CD4-positive, alpha-beta T cell treated with Interleukin-2 at 100 ng/mL for 4 hours (primary cell): ENCODE measurements around the gene RBMS1.
A peak's percentile ranks its signal among the peaks of the same experiment; 100 is the strongest.
"Not testable (repeated sequence)": the region's sequence is repeated elsewhere in the genome, so short reads cannot be mapped to it uniquely, and the experiment has no call there.

Source experiments
- DNase-seq: peaks from one replicate; pipeline ENCODE4 v3.0.0-alpha.2; 2020; ENCODE audit warnings: low spot score

Gene RBMS1

DNA sequence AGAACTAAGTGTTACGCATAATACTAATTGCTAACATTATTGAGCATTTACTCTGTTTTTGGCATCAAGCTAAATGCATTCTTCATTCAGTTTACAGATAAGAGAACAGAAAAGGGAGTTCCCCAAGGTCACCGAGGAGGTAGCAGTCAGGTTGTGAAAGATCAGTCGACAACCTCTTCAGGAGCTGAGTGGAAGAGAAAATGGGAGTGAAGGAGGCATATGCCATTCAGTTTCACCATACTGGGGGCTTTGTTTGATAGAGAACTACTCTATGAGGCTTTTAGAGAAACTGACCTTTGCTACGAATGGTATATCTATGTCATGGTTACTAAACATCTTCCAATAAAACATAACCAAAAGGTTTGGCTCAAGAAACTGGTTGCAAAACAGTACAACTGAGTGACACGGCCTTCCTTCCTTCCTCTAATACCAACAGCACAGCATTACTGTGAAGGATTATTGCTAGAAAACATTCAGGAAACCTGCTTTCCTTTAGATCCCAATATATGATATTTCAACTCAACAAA lies 112.1 kb downstream of the RBMS1 start:
- no peak for DNase-seq

DNA sequence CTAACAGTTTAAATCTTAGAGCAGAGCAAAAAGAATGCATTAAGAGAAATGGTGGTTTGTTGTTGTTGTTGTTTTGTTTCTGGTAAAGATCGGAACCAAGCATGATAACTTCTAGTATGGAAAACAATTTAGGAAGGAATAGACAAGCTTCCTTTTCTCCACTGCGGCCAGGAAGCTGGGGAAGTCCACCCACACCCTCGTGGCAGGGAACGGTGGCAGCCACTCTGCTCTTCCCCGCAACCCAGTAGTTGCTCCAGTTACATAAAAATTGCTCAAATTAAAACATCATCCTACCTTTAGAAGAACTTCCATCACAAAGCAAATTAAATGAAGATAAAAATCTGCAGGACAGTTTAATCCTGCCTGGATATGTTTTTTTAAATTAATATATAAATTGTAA lies 113.0 kb downstream of the RBMS1 start:
- DNase-seq, result no peak

DNA sequence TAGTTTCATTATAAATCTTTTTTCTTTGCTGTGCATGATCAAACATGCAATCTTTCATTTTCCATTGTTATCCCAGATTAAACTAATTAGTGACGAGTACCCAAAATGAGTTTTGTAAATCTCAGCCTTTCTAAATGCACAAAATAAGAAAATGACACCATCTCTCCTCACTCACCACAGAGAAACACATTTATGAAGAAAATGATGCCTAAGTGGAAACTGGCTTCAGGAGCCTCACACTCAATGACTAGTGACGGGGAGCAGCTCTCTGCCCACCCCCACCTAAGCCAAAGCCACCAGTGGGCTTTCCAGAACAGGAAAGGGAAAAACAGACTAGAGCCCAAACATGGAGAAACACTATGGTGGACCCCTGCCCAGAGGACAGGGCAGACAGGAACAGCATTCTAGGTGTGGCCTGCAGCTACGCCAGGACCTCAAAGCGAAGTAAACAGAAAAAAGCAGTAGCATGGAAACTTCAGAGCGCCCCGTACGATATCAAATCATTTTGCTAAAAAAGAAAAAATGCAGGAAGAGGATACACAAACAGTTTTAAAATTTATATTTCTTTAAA lies 113.5 kb downstream of the RBMS1 start:
- DNase-seq, result no peak

DNA sequence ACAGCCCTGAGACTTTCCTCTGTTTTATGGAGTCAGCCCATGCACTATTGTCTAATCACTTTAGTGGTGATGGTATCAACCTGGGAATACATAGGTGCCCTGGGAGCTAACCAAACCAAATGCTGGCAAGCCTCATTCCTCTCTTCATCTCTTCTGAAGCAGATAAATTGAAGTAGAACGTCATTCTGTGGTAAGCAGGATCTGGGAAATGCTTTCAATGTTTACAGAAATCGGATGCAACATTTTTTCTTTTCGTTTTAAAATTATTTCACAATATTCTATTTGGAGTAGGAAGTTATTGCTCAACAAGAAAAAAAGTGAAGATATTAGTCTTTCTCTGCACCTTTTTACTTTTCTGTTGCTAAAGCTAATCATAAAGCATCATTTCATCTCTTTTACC lies 114.2 kb downstream of the RBMS1 start:
- no peak for DNase-seq

DNA sequence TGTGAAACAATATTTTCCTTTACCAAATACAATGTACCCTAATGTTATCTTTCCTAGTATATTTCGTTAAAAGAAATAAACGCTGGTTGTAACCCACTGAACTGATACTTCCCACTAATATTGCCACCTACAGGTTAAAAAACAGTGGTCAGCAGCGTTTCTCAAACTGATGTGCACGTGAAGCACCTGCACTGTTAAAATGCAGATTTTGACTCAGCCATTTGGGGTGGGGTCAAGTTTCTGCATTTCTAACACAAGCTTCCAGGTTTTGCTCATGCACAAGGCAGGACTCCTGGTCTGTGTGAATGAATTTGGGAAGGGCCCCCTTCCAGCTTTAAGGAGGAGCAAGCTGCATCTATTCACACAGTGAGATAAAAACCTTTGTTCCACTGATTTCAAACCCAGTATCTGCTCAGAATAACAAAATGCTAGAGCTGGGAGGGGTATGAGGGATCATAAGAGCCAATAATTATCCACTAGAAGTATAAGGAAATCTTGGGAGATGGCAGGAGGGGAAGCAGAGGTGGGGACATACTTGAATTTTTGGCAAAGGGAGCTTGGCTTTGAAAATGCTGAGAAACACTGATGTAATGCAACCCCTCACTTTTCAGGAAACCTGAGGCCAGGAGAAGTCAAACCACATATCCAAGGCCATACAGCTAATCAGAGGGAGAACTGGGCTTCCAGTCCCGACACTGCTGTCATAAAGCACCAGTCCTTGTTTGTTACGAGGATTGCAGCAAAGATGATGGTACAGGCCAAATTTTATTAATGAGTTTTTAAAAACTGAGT lies 116.2 kb downstream of the RBMS1 start:
- DNase-seq, result no peak

DNA sequence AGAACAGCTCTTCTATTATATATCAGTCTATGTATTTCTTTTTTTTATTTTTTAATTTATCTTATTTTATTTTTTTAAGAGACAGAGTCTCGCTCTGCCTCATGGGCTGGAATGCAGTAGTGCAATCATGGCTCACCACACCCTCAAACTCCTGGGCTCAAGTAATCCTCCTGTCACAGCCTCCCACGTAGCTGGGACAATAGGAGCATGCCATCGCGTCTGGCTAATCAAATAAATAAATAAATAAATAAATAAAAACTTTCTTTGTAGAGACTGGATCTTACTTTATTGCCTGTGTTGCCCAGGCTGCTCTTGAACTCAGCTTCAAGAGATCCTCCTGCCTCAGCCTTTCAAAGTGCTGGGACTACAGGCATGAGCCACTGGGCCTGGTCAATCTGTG lies 117.0 kb downstream of the RBMS1 start:
- no peak for DNase-seq

DNA sequence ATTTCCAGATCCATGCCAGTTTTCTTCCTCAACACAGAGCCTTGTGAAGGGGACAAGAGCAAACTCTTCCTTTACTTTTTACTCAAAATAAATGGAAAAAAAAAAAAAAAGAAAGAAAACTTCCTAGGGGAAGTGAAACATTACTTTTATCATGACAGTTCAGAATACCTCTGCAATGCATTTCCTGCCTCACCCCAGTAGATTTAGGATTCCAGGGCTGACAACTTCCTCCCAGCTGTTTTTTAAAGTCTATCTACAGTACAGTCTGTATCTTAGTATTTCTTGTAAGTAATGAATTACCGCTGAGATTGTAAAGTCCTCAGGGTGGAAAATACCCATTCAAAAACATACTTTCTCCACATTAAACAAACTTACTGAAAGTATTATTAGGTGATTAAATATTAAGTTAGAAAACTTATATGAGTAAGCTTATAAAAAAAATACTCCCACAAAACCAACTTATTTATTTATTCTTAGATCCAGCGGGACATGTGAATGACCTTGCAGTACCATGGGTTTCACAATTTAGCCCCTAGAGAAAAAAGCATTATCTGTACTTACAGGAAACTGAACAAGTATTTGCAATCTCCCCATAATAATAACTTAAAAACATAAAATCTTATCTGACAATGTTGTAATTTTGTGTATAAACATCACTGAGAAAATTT lies 117.7 kb downstream of the RBMS1 start:
- peak; percentile 22 for DNase-seq

DNA sequence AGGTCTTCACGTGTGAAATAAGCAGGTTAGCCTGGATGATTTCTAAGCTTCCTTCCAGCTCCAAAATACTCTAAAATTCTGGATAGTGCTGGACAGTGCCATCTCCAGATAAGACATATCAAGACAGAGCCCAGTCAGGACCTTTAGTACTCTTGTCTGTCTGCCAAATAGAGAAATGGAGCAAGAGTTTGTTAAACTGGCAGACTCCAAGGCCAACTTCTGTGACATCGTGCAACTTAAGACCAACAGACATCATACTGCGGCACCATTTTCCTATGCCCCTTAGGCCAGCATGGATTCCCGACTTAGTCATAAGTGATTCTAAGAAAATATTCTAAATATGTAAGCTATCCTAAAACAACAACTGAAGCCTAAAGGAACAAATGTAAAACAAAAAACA lies 118.6 kb downstream of the RBMS1 start:
- DNase-seq, result no peak

DNA sequence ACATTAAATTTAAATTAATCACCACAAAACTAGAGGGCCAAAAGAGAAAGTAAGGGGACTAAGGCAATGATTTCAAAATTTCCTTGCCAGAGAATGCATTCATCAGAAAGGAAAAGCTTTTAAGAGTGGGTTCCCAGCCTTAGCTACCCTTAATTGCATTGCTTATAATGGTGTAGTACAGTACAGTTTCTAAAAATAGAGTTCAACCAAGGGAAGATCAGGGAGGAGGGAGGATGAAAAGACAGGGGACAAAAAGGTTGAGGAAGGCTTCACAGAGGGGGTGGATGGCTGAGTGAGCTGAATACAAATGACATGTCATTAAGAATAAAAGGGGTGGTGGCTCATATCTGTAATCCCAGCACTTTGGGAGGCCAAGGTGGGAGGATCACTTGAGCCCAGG lies 119.9 kb downstream of the RBMS1 start:
- no peak for DNase-seq

DNA sequence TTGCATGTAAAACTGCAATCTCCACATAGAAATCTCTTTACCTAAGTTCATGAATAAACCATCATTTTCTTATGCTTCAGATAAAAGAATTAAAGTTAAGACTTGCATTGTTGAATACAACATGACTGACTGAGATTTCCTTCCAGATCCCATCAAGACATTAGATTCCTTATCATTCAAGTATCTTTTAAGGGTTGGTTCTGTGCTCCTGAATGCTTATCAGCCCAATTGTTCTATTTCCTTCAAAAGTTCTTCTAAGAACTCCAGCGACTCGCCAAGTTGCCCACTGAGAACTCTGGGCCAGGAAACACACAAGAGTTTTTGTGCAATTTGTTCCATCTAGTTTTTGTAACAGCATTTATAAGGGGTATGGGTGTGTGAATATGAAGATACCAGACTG lies 120.3 kb downstream of the RBMS1 start:
- DNase-seq, result no peak

DNA sequence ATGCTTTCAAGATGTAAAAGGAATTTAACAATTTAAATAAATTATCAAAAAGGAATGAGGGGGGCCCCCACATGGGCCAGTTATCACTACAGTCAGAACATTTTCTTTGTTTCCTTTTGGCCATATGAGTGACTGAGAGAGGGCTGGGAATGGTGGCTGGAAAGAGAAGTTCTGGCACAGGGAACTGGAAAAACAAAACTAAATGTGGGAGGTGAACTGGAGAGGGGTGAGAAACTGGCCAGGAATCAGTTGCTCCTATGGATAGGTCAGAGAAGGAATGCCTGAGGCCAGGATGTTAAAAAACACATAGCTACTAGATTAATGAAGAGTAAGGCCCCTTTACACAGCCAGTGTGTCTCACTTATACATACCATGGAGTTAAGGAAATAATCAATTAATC lies 121.0 kb downstream of the RBMS1 start:
- DNase-seq, result no peak

DNA sequence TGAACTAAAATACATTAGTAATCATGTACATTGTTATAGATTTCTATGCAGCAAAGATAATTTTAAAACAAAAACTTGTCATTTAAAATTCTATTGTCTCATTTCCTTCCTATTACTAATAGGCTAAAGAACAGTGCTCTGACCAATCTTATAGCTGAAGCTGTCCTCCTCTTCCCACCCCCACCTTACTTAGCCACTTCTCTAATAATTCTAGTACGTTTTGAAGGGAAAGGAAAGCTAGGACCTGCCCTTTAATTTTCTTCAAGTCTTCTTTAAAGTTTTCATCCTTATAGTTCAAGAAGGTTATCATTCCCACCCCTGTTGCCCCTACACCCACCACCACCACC lies 121.6 kb downstream of the RBMS1 start:
- no peak for DNase-seq

DNA sequence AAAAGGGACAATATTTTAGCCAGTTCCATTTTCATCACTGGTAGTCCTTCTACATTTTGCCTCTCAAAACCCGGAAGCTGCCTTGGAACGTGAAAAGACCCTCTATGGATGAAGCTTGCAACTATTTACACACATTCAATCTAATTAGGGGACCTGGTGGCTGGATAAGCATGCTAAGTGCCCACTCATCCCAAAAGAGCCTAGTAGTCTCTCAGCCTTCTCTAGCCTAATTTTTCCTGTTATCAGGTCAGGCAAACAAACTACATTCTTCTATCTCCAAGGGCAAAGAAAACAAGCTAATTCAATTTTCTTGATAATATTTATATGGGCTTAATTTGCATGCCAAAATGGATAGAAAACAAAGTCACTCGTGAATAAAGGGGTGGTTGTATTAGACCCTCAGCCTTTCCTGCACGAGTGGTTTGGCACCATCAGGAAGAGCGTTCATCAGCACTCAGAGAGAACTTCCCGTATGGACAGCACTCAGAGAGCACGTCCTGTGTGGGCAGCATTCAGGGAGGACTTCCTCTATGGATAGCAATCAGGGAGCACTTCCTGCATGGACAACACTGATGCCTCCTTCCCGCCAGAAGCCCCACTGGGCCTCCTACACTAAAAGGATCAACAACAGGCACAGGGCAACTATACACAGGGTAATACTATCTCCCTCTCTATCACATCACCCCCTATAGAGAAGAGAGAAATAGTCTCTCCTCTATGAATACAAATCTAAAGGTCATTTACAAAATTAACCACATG lies 122.2 kb downstream of the RBMS1 start:
- DNase-seq, result no peak

DNA sequence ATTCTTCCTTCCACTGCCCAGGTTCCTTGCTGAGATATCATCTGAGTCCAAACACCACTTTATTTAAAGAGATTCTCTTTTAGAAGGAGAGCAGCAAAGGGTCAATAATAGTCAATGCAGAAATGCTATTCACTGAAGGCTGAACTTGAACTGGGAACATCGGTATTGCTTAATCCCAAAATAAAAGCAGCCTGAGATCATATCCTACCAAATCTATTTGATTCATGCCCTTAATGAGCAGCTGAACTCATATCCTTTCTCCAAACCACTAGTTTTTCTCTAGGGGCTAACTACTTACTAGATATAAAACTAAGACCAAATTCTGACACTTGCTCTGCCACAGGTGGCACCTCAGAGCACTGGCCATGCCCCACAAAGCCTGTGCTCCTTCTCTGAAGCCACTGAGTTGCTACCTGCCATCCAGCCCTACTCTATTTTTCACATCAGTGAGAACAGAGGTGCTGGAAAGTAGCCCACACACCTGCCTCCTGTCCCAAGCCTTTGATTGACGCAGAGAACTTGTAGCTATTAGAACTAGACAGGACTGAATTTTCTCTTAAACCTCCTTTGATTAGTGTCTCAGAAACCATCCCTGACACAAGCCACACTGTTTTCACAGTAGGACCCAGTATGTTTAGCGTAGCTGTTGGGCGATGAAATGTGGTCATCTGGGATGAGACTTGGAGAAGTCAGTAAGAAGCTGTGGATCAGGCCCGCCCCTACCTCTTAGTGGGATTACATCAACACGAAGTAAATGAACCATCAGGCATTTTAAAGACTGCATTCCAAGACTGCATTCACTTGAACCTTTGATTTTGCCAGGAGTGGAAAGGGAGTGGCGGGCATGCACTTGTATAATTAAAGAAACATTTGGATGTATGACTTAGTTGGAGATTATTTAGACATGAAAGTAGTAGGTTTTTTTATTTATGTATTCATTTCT lies 124.3 kb downstream of the RBMS1 start:
- no peak for DNase-seq

DNA sequence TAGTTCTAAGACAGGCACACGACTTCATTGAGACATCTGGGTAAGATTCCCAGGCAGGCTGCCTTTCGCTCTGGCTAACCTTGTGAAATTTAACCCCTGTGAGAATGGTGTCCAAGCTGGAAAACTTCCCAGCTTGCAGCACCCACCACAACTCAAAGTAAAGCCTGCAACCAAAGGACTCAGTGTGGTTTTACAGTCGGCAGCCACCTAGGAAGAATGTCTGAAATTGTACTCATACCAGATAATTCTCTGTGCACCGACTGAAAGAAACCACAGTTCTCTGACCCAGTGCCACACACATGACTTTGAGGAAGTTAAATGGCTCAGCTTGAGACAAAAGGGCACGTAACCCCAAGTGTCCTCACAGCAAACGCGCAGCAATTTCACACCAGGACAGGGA lies 125.7 kb downstream of the RBMS1 start:
- peak; percentile 15 for DNase-seq

DNA sequence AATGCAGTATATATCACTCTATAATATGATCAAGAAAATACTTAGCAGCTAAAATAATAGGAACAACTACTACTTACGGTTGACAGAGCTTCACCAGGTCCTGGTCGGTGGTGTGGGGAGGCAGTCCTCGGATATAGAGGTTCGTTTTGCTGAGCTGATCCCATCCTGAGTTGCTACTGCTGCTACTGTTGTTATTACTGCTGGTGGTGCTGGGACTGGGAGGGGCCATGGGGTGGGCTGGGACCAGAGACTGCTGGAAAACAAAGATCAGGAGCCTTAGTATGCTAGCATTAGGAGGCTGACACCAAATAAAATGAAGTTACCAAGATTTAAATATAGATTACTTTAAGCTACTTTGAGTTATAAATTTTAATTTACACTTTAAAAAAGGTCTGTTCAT lies 126.5 kb downstream of the RBMS1 start:
- DNase-seq, result not testable (repeated sequence)

DNA sequence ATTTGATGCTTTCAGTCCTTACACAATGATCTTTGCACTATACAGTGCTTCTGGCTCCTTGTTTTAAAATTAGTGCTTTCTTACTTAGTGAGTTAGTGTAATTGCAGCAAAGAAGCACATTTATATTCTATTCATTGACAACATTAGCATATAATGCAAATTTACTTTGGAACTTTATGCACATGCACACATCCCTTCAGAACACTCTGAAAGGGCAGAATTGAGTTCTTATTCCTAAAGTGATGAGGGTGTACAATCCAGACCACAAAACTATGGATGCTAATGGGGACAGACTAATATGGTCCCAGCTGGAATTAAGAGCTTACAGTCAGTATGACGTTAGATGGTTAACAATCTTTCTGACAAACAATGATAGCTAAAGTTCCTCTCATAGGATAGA lies 127.1 kb downstream of the RBMS1 start:
- DNase-seq, result no peak

DNA sequence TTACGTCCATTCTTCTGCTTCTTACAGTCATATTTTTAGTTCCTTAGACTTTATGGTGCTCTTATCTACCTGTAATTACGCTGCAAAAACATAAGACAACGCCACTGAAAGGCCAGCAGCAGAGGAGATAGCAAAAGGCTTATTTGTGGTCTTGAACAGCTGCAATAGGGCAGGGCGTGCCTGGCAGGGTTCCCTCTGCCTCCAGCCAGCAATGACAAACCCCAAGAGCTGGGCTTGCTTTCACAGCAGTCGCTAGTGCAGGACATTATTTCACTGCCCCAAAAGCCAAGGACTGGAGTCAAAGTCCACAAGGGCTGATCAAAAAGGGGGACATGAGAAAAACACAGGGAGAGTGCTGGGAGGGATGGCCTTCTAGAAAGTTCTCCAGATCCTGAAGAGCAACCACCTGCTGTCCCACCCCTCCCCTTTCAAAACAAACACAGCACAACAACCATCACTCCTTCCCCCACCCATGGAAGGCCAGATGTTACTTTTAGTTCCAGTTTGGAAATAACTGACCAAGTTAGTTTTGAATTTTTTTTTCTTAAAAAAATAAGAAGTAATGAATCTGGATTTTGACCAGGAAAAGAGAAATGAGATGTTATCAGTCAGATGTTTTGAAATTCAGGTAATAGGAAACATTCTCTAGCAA lies 127.8 kb downstream of the RBMS1 start:
- no peak for DNase-seq

DNA sequence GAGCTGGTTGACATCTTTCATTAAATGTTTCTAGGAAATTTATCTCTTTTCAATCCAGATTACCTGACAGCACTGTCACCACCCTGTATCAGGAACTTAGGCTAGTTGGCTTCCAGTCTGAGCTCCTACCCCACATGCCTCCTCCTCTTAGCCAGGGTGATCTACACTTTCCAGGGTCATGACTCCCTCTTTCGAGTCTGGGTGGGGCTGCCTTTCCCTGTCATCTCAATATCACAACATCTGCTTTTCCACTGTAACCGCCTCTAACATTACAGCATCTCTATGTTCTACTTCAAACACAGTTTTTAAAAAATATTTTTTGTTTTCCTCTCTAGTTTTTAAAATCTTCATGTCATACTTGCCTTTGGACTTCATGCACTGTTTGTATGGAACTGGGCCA lies 129.2 kb downstream of the RBMS1 start:
- no peak for DNase-seq

DNA sequence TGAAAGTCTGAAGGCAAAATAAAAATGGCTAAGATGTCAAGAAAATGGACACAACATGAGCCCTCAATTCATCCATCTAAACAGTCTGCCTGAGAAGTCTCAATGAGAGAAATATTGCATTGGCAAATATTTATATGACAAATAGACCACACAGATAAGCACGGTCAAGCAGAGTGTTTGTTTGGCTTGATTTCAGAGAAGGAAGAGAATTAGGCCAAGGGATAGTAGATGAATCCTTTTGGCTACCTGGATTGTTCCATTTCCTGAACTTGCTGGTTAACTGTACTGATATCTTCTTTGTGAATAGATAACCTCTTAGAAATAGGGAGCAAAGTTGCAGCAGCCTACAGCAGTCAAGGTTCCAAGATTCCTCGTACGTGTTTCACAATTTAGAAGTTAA lies 129.6 kb downstream of the RBMS1 start:
- DNase-seq, result no peak

DNA sequence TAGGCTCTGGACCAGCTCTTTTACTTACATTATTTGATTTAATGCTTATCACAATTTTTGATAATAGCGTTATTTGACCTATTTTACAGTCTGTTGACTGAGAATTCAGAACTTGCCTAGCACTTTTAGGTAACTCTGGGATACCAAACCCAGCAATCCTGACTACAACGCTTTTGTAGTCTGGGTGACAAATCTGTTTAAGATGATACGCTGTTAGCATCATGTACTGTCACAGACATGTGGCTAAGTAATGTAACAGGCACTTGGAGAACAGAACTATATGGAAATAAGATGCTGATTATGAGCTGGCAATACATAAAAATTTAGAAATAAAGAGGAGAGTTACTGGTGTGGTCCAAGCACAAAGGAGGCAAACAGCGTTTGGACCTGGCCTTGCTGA lies 130.6 kb downstream of the RBMS1 start:
- no peak for DNase-seq
